IMR-90 (cell line): Measurements from ENCODE around the gene KYAT1. TPM values are rescaled to one million over a fixed set of nuclear protein-coding genes. Genes with fewer than 3 reads are reported as not detected.
A peak's percentile ranks its signal among the peaks of the same experiment; 100 is the strongest.
"Not testable (repeated sequence)": the region's sequence is repeated elsewhere in the genome, so short reads cannot be mapped to it uniquely, and the experiment has no call there.

Experiments used
- ATAC-seq: fragments of 200-7000 bp; cut with Tn5 transposase; 2 replicates; pipeline ENCODE4 v1.9.1; 2020; ENCODE audit warnings: low read depth, mild to moderate bottlenecking, moderate library complexity
- BruUV-seq: library from RNA; stranded (reverse); fragments of 400-500 nt; replicated peaks from 2 replicates; lab custom pipeline; 2021; lab: Mats Ljungman, UMichigan
- CTCF ChIA-PET: fragments of 300-600 bp; formaldehyde crosslinking; extraction: SDS; loops from one replicate; lab custom pipeline; 2021; ENCODE audit warnings: antibody characterized with exemption; lab: Yijun Ruan, JAX
- POLR2A ChIA-PET: fragments of 300-600 bp; sonication (Branson Sonifier 250); formaldehyde crosslinking; loops from one replicate; lab custom pipeline; 2022; ENCODE audit warnings: antibody characterized with exemption; ENCODE audit not compliant: unreplicated experiment; lab: Charles Lee
- DNase-seq: peaks from one replicate; pipeline ENCODE4 v3.0.0; 2013
- H2AFZ ChIP-seq: replicated peaks from 2 replicates; pipeline ENCODE3; 2013; ENCODE audit warnings: low read length, mild to moderate bottlenecking; ENCODE audit not compliant: poor library complexity
- H2AK5ac ChIP-seq: 2 replicates; pipeline ENCODE4 v1.6.1; 2013; ENCODE audit warnings: low read depth, low read length, inconsistent platforms
- H2AK9ac ChIP-seq: replicated peaks from 2 replicates; pipeline ENCODE3; 2013; ENCODE audit warnings: mild to moderate bottlenecking, low read depth, low read length, moderate library complexity; ENCODE audit not compliant: poor library complexity
- H2BK120ac ChIP-seq: 2 replicates; pipeline ENCODE4 v1.6.1; 2013; ENCODE audit warnings: low read depth, low read length, inconsistent platforms
- H2BK15ac ChIP-seq: 3 replicates; pipeline ENCODE4 v1.6.1; 2013; ENCODE audit warnings: low read depth, low read length, inconsistent platforms
- H2BK20ac ChIP-seq: 2 replicates; pipeline ENCODE4 v1.6.1; 2013; ENCODE audit warnings: low read depth, mild to moderate bottlenecking, inconsistent platforms, low read length, moderate library complexity
- H2BK5ac ChIP-seq: 2 replicates; pipeline ENCODE4 v1.6.1; 2013; ENCODE audit warnings: mild to moderate bottlenecking, low read depth, low read length, inconsistent platforms; ENCODE audit not compliant: poor library complexity, severe bottlenecking
- H3K14ac ChIP-seq: replicated peaks from 2 replicates; pipeline ENCODE4 v1.6.1; 2013; ENCODE audit warnings: low read depth, low read length, inconsistent platforms
- H3K18ac ChIP-seq: 2 replicates; pipeline ENCODE4 v1.6.1; 2013; ENCODE audit warnings: low read depth, low read length, control low read depth
- H3K23ac ChIP-seq: 2 replicates; pipeline ENCODE4 v1.6.1; 2013; ENCODE audit warnings: low read depth, low read length, inconsistent platforms
- H3K27ac ChIP-seq: 2 replicates; pipeline ENCODE4 v1.5.1; 2013; ENCODE audit warnings: mild to moderate bottlenecking, control low read depth, low read length; ENCODE audit not compliant: insufficient read depth
- H3K27me3 ChIP-seq: 2 replicates; pipeline ENCODE4 v1.6.1; 2013; ENCODE audit warnings: low read length; ENCODE audit not compliant: control insufficient read depth, insufficient read depth
- H3K36me3 ChIP-seq: 2 replicates; pipeline ENCODE4 v1.6.1; 2013; ENCODE audit warnings: low read length, mixed read lengths; ENCODE audit not compliant: control insufficient read depth, insufficient read depth
- H3K4ac ChIP-seq: 2 replicates; pipeline ENCODE4 v1.6.1; 2013; ENCODE audit warnings: low read depth, low read length, inconsistent platforms
- H3K4me1 ChIP-seq: 2 replicates; pipeline ENCODE4 v1.6.1; 2013; ENCODE audit warnings: low read length, mixed read lengths; ENCODE audit not compliant: control insufficient read depth, insufficient read depth
- H3K4me2 ChIP-seq: 2 replicates; pipeline ENCODE4 v1.6.1; 2013; ENCODE audit warnings: low read depth, mild to moderate bottlenecking, control low read depth, low read length, moderate library complexity
- H3K4me3 ChIP-seq: 2 replicates; pipeline ENCODE4 v1.5.1; 2013; ENCODE audit warnings: low read depth, mild to moderate bottlenecking, control low read depth, low read length, moderate library complexity; ENCODE audit not compliant: insufficient read depth
- H3K56ac ChIP-seq: 2 replicates; pipeline ENCODE4 v1.6.1; 2013; ENCODE audit warnings: low read length, inconsistent platforms; ENCODE audit not compliant: insufficient read depth; ENCODE audit errors: extremely low read depth
- H3K79me1 ChIP-seq, 2 experiments: 2 replicates each; pipeline ENCODE4 v1.6.1; 2013; ENCODE audit warnings: low read length in 2 of 2, inconsistent platforms in 1 of 2, low read depth in 1 of 2
- H3K9ac ChIP-seq: 2 replicates; pipeline ENCODE4 v1.6.1; 2013; ENCODE audit warnings: low read depth, low read length, control low read depth
- H3K9me1 ChIP-seq: 2 replicates; pipeline ENCODE4 v1.6.1; 2013; ENCODE audit warnings: low read length, inconsistent platforms; ENCODE audit not compliant: insufficient read depth
- H3K9me3 ChIP-seq: 2 replicates; pipeline ENCODE4 v1.6.1; 2013; ENCODE audit warnings: low read length; ENCODE audit not compliant: control insufficient read depth, insufficient read depth
- H4K20me1 ChIP-seq: 2 replicates; pipeline ENCODE4 v1.6.1; 2013; ENCODE audit warnings: low read length, inconsistent platforms; ENCODE audit not compliant: insufficient read depth
- H4K5ac ChIP-seq: 2 replicates; pipeline ENCODE4 v1.6.1; 2013; ENCODE audit warnings: mild to moderate bottlenecking, low read depth, low read length, control low read depth
- H4K8ac ChIP-seq, 2 experiments: 2 replicates each; pipeline ENCODE4 v1.6.1; 2013; ENCODE audit warnings: low read depth in 2 of 2, low read length in 2 of 2, control low read depth in 1 of 2, inconsistent platforms in 1 of 2
- H4K91ac ChIP-seq: 2 replicates; pipeline ENCODE4 v1.6.1; 2013; ENCODE audit warnings: low read depth, low read length, inconsistent platforms; ENCODE audit not compliant: insufficient read depth
- RAD21 ChIP-seq: IDR thresholded peaks from 2 replicates; pipeline ENCODE4 v1.6.1; 2012; ENCODE audit warnings: low read length, improper control_type of control experiment
- SMC3 ChIP-seq: fragments of 150-350 bp; IDR thresholded peaks from 2 replicates; pipeline ENCODE4 v1.6.1; 2016; ENCODE audit warnings: low read depth, mild to moderate bottlenecking, antibody characterized with exemption, low read length, moderate library complexity
- WGBS, 2 experiments: methylation state at CpG; one replicate each; pipeline versions ENCODE4 v1.1.5 to v1.1.7; 2013; ENCODE audit warnings: missing lambda C conversion rate in 2 of 2; ENCODE audit not compliant: insufficient read length in 1 of 2; ENCODE audit errors: extremely low coverage in 2 of 2; 5-methylcytosine and 5-hydroxymethylcytosine counted together
- dilution Hi-C: fragments of 300-500 bp; cut with HindIII; formaldehyde crosslinking; loops from one replicate; pipeline ENCODE4 v1.14.3; 2018; ENCODE audit warnings: low sequenced_read_pairs; ENCODE audit not compliant: unreplicated experiment
- in situ Hi-C: fragments of 300-500 bp; cut with MboI; formaldehyde crosslinking; loops from 3 replicates; pipeline ENCODE4 v1.14.3; 2019; ENCODE audit warnings: low sequenced_read_pairs, inconsistent platforms, mixed read lengths
- intact Hi-C: fragments of 100-400 bp; cut with micrococcal nuclease; formaldehyde crosslinking; loops from 2 replicates; pipeline ENCODE4 v1.10.0; 2022
- polyA plus RNA-seq, 3 experiments: library from polyadenylated mRNA; depleted of rRNA; stranded (reverse); fragments of >200 nt; gene quantifications; 2 replicates each; pipeline ENCODE4 v1.2.3, GENCODE V29; 2012; ENCODE audit warnings: low replicate concordance in 1 of 3
- total RNA-seq: library from RNA; depleted of rRNA; stranded (reverse); fragments of >200 nt; gene quantifications from 2 replicates; pipeline ENCODE4 v1.2.3, GENCODE V29; 2012
- TF ChIP-seq, protein P1 (sequence below): conservative IDR thresholded peaks from 2 replicates; pipeline ENCODE4 v1.5.1; 2012; ENCODE audit warnings: mild to moderate bottlenecking, low read depth, low read length, improper control_type of control experiment

KYAT1 gene
- total and polyA plus RNA-seq, 2 of the 4 experiments (the other 2 are of a cell fraction): 6.8 to 9.5 TPM

DNA sequence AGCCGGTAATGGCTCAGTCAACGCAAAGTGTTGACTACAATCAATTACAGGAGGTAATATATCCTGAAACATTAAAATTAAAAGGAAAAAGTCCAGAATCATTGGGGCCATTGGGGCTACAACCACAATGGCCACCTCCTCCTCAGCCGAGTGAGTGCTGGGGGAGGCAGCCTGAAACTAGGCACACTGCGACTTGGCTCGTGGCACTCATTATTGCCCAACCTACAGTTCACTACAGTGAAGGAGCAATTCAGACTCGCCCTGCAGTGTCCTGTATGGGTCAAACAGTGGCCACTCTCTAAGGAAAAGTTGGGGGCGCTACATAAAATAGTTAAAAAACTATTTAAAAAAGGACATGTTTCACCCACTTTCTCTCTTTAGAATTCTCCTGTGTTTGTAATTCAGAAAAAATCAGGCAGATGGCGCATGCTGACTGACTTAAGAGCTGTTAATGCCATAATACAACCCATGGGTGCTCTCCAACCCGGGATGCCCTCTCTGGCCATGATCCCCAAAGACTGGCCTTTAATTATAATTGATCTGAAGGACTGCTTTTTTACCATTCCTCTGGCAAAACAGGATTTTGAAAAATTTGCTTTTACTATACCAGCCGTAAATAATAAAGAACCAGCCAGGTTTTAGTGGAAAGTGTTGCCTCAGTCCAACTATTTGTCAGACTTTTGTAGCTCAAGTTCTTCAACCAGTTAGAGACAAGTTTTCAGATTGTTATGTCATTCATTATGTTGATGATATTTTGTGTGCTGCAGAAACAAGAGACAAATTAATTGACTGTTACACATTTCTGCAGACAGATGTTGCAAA lies 29.8 kb downstream of the KYAT1 start:
- H3K4me3 ChIP-seq, H2AK9ac ChIP-seq, POLR2A ChIA-PET, H2BK15ac ChIP-seq, H4K8ac ChIP-seq, H3K9ac ChIP-seq, H2AFZ ChIP-seq, H4K20me1 ChIP-seq, H2BK5ac ChIP-seq, H3K79me1 ChIP-seq, H2BK120ac ChIP-seq, H3K27me3 ChIP-seq, H3K4me1 ChIP-seq, H3K4ac ChIP-seq, H3K9me1 ChIP-seq, H3K4me2 ChIP-seq, H2BK20ac ChIP-seq, in situ Hi-C loops, H3K56ac ChIP-seq, H3K14ac ChIP-seq, dilution Hi-C loops, H4K91ac ChIP-seq, H4K5ac ChIP-seq, H2AK5ac ChIP-seq, H3K23ac ChIP-seq, H3K18ac ChIP-seq, H3K9me3 ChIP-seq, BruUV-seq, H3K27ac ChIP-seq, H3K36me3 ChIP-seq: not testable (repeated sequence)
- intact Hi-C loops: loop anchor here (5.0 kb wide), 1 partner anchor 175 kb away; the partner anchor contains the start of gene SH3GLB2
- TF ChIP-seq, protein P1, sequence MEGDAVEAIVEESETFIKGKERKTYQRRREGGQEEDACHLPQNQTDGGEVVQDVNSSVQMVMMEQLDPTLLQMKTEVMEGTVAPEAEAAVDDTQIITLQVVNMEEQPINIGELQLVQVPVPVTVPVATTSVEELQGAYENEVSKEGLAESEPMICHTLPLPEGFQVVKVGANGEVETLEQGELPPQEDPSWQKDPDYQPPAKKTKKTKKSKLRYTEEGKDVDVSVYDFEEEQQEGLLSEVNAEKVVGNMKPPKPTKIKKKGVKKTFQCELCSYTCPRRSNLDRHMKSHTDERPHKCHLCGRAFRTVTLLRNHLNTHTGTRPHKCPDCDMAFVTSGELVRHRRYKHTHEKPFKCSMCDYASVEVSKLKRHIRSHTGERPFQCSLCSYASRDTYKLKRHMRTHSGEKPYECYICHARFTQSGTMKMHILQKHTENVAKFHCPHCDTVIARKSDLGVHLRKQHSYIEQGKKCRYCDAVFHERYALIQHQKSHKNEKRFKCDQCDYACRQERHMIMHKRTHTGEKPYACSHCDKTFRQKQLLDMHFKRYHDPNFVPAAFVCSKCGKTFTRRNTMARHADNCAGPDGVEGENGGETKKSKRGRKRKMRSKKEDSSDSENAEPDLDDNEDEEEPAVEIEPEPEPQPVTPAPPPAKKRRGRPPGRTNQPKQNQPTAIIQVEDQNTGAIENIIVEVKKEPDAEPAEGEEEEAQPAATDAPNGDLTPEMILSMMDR: peak; percentile 53
- TF ChIP-seq SMC3 (peak; percentile 32; the same call in 1 of the 2 replicates), RAD21 (peak; percentile 55)
- peak; percentile 49 for ATAC-seq
- WGBS, 2 experiments: no CpG with 5 or more reads among the region's 10 CpGs
- DNase-seq: peak; percentile 33
- CTCF ChIA-PET: interaction anchor here (0.8 kb wide), 1 partner anchor 71 kb away, joined by 4 read pairs; no protein-coding TSS in a partner anchor

DNA sequence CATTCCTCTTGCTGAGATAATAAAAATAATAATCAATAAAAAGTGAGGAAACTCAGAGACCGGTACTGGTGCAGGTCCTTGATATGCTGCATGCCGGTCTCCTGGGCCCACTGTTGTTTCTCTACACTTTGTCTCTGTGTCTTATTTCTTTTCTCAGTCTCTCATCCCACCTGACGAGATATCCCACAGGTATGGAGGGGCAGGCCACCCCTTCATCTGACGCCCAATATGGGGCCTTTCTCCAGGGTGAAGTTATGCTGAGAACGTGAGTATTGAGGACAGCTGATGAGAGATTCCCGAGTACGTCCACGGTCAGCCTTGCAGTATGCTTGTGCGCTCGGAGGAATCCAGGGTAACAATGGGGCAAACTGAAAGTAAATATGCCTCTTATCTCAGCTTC lies 30.7 kb downstream of the KYAT1 start:
- H2AK9ac ChIP-seq, H2BK20ac ChIP-seq, DNase-seq, H3K56ac ChIP-seq, ATAC-seq, H2BK15ac ChIP-seq, H2BK5ac ChIP-seq, H2AK5ac ChIP-seq, H3K9me3 ChIP-seq, CTCF ChIA-PET, H2AFZ ChIP-seq, H3K36me3 ChIP-seq, H4K20me1 ChIP-seq, H3K4me2 ChIP-seq, H3K27ac ChIP-seq, H4K5ac ChIP-seq, H3K4me3 ChIP-seq, H4K91ac ChIP-seq, H2BK120ac ChIP-seq, H4K8ac ChIP-seq, H3K4me1 ChIP-seq, H3K9me1 ChIP-seq, H3K14ac ChIP-seq, H3K23ac ChIP-seq, H3K9ac ChIP-seq, H3K18ac ChIP-seq, in situ Hi-C loops, H3K27me3 ChIP-seq, H3K4ac ChIP-seq, POLR2A ChIA-PET, BruUV-seq, dilution Hi-C loops: not testable (repeated sequence)
- intact Hi-C loops: loop anchor here (5.0 kb wide), 1 partner anchor 176 kb away; the partner anchor contains the start of gene SH3GLB2
- H3K79me1 ChIP-seq: peaks cover 0 to 11% of the 10 kb centered on the region in 2 experiments; a peak in 2 of 4 replicates
- no CpG with 5 or more reads among the region's 10 CpGs for WGBS, 2 experiments
